Stimulated activated CD4-positive, alpha-beta T cell treated with anti-CD3 and anti-CD28 coated beads, Interleukin-4, amount 100 ng/mL, for 4 hours (primary cell): ENCODE measurements around the gene CCDC50.

Experiments
- DNase-seq, 2 experiments: peaks; one replicate each; pipeline ENCODE4 v3.0.0-alpha.2; 2020

CCDC50 gene

GRCh38 chr3:191383124-191383523 lies 53.9 kb downstream of the CCDC50 start:
- DNase-seq, result no peak

DNA sequence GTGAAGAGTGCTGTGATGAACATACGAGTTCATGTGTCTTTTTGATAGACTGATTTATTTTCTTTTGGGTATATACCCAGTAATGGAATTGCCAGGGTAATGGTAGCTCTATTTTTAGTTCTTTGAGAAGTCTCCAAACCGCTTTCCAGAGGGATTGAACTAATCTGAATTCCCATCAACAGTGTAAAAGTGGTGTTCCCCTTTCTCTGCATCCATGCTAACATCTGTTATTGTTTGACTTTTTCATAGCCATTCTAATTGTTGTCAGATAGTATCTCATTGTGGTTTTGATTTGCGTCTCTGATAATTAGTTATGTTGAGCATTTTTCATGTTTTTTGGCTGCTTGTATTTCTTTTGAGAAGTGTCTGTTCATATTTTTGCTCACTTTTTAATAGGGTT lies 55.9 kb downstream of the CCDC50 start:
- no peak for DNase-seq

DNA sequence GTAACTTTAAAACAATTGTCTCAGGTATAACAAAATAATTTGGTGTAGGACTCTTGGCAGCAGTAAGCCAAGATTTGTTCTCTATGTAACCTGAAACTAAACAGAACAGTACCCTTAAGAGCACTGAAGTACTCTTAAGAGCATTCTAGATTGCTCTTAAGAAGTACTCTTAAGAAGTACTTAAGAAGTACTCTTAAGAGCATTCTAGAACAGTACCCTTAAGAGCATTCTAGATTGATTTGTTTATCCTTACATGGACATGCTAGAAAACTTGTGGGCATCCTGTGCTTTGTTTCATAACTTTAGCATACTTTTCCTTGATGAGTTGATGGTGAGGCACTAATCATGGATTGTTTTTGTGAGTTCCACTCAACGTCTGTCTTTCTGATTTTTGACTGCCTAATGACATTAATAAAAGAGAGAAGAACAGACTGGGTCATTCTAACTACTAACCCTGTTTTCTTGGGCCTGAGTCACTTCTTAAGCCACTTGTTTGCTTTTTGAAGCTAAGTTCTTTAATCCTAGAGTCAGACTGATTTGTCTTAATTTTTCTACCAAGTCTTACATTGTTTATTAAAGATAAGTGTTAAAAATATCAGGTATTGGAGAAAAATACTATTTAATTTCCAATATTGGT lies 58.4 kb downstream of the CCDC50 start:
- DNase-seq, result no peak

DNA sequence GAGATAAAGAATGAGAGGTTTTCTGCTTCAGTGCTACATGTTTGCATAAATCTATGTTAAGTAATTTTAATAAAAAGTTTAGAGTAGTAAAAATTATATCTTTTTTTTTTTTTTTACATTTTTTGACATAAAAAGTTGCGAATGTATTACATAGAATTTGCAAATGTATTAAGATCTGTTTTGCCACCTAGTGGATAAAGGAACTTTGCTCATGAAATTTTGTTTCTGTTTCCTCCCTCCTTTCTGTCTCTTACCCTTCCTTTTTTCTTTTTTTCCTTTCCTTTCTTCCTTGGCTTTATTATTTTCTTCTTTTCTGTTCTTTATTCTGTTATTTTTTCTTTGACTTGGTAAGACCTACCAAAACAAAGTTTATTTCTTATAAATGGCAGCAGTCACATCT lies 59.6 kb downstream of the CCDC50 start:
- DNase-seq, result no peak

DNA sequence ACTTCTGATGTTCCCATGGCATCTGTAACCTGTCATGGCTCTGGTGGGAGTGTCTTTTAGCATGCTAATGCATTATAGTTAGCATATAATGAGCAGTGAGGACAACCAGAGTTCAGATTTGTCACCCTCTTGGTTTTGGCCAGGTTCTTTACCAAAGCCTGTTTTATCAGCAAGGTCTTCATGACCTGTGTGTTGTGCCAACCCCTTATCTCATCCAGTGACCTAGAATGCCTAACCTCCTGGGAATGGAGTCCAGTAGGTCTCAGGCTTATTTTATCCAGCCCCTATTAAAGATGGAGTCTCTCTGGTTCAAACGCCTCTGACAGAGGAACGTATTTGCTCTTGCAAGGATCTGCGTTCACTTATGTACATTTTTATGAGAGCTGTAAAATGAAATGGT lies 61.4 kb downstream of the CCDC50 start:
- no peak for DNase-seq

DNA sequence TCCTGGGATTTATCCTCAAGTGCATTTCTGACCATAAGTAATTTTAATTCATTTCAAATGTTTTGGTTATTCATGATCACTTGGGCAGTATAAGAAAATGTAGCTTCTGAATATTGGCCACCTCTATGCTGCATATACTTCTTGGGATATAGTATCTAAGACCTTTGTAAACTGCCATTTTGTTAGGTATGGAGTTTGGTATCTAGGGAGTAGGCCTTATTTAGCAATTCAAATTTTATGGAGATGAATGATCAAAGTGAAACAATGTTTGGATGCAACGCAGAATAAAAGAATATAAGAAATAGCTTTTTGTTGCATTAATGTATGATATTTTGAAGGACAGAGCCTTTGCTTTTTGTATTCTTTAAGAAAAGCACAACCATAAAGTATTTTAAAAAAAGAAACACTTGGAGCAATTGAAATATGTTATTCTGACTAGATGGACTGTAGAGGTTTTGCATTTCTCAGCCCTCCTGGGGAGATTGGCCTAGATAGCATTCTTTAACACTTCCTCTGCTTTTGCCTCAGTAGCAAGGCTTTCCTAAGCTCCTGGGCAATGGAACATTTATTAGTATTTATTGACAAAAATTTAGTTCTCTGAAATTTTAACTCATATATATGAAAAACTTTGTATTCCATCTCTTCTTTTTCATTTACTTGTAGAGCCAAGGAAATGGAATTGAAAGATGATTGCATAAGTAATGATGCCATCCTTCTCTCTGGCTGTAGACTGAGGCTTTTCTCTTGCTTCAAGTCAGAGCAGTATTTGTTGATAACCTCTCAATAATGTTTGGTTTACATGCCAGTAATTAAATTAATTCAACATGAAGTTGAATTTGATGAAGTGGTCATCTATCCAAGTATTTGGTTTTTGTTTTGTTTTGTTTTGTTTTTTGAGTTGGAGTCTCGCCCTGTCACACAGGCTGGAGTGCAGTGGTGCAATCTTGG lies 62.9 kb downstream of the CCDC50 start:
- no peak for DNase-seq

DNA sequence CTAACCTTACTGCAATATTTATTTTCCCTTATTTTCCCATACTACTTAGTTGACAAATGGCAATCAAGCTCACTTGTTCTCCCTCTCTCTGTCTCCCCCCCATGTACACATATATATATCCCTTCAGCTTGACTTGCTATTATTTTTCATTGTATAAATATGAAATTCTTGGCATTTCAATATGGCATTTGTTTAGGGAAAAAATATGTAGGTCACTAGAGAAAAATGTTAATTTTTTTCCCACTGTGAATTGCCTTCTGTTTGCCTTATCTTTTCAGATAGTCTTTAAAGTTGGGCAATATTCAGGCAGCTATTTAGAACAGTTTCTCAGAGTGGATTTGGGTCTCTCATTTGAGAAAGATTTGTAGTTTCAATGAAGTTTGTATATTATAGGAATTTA lies 64.0 kb downstream of the CCDC50 start:
- no peak for DNase-seq

- no peak for DNase-seq
These were observed 68.6 kb downstream of the CCDC50 start for GRCh38 chr3:191397771-191398170.

DNA sequence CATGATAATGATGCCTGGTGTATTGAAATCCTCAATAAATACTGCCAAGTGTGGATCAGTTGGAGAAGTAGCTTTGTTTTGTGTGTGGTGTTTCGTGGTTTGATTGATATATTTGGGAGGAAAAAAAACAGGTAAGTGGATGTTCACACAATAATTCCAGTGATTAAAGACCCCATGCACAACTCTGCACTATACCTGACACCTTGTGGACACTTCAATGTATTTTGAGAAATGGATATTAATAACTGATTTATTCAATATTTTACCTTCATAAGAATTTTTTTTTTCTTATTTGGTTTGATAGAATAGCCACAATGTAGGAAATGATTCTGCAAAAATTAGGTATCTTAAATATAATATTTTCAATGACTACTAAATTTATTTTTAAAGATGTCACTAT lies 69.4 kb downstream of the CCDC50 start:
- DNase-seq, result no peak

DNA sequence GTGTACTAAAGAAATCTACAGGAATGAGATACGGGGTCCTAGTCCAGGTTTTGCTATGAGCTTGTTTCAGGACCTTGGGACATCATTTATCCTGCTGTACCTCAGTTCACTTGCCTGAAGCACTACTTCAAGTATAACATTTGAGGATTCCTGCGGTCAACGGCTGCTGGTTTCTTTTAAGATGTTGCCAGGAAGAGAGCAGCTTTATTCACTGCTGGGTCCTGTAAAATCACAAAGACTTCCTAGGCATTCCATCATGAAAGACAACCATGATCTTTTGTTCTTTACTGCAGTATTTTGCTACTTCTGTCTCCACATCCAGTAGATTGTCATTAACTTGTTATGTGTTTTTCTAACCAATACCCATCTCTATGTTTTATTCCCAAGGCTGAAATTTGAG lies 70.7 kb downstream of the CCDC50 start:
- no peak for DNase-seq

- no peak for DNase-seq
These were observed 72.7 kb downstream of the CCDC50 start for GRCh38 chr3:191401775-191402357.

GRCh38 chr3:191409791-191410359 lies 80.7 kb downstream of the CCDC50 start:
- no peak for DNase-seq

DNA sequence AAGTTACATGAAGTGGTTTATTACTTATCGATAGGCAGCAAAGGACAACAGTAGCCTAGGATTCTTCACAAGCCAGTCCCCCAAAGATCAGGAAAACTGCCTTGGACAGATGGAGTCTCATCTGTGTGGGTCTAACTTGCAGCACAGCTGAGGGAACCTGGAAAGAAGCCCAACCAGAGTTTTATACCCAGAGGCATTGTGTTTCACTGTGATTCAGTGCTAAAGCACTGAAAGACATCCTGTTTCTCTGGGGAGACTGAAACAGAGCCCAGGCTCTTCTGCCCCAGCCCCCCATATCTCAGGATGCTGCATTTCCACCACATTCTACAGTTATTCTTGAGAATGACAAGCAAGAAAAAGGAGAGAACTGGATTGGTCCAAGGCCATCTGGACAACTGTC lies 83.6 kb downstream of the CCDC50 start:
- DNase-seq, result no peak

DNA sequence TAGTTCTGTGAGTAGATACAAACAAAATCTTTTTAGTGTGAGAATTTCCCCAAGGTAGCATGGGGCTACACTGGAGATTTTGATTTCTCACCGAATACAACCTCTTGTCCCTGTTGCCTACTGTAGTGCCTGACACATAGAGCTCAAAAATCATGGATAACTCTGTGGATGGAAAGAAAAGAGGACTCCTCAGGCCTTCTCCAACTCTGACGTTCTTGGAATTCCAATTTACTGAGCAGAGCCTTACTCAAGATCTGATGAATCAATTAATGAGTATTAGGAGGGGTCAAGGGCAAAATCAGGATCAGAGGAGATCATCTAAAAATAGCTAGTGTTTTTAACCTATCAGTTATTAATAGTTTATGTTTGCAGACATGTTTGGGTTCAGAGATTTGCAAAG lies 85.1 kb downstream of the CCDC50 start:
- no peak for DNase-seq

GRCh38 chr3:191414732-191415131 lies 85.5 kb downstream of the CCDC50 start:
- DNase-seq, result no peak

- DNase-seq, result no peak
These were observed 86.4 kb downstream of the CCDC50 start for GRCh38 chr3:191415566-191415965.

- DNase-seq, result no peak
These were observed 88.2 kb downstream of the CCDC50 start for GRCh38 chr3:191417457-191417729.

GRCh38 chr3:191420771-191421170 lies 91.6 kb downstream of the CCDC50 start:
- no peak for DNase-seq

GRCh38 chr3:191424881-191425280 lies 95.7 kb downstream of the CCDC50 start:
- DNase-seq, result no peak

GRCh38 chr3:191425322-191425734 lies 96.1 kb downstream of the CCDC50 start:
- DNase-seq, result no peak

DNA sequence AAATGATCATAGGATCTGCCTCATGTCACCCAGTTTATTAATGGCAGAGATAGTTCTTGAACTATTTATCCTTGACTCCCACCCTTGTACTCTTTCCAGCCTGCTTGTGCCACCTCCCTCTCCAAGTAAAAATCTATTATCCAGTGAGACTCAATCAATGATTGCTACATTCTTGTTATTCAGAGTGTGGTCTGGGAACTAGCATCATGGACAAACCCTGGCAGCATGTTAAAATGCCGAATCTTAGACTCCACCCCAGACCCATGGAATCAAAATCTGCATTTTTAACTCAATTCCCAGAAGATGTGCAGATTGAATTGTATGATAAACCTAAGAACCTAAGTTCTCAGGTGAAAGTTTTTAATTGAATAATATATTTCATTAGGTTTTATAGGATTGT lies 97.1 kb downstream of the CCDC50 start:
- no peak for DNase-seq

DNA sequence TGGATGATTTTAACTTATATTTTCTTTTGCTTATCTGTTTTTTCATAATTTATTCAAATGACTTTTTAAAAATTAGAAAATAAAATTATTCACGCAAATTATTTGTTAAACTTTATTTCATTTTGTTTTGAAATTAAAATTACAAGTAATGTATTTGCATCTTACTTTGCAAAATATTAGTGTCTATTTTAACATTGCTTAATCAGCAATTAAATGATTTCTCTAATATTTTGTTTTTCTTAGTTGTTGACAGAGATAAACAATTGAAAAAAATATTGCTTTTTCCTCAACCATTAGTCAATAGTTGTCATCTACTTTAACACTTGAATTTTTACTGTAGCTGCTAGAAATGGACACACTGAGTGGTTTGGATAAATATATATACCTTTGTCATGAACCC lies 99.0 kb downstream of the CCDC50 start:
- no peak for DNase-seq

DNA sequence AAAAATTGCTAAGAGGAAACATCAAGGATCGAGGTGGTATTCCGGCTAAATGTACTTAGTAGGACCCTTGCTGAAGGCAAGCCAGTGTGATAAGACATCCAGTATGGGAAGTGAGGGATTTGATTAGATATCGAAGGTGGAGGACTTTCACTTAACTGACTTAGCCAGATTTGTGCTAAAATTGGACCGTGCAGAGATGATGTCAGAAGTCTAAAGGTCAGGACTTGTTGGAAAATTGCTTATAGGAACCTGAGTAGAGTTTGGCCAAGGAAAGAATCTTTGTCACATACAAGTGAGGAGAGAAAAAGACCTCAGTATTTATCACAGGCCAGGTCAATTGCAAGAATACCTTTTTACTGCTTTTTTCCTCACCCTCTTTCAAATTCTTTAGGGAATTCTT lies 100.9 kb downstream of the CCDC50 start:
- no peak for DNase-seq
